Kidney (tissue), 14 donors: ENCODE data around the gene FBXO11. TPM values are rescaled to one million over a fixed set of nuclear protein-coding genes. Genes with fewer than 3 reads are reported as not detected.
A peak's percentile ranks its signal among the peaks of the same experiment; 100 is the strongest.

Experiments used
- DNase-seq, 5 donors: peaks; one replicate each; pipeline ENCODE4 v3.0.0-alpha.2; 2013 to 2020
- FAIRE-seq: peaks from 2 replicates; lab custom pipeline; 2012; peaks lifted over from hg19 to GRCh38; lab: Jason Lieb, UNC
- H3K27ac ChIP-seq, 2 donors: one replicate each; pipeline ENCODE4 v1.7.0; 2013; ENCODE audit warnings: low read depth in 2 of 2, low read length in 2 of 2, inconsistent platforms in 1 of 2
- H3K27me3 ChIP-seq: one replicate; pipeline ENCODE4 v1.7.1; 2013; ENCODE audit warnings: low read length, inconsistent platforms; ENCODE audit not compliant: control insufficient read depth, insufficient read depth
- H3K36me3 ChIP-seq, 3 donors: one replicate each; pipeline versions ENCODE4 v1.7.0 to v1.7.1; 2013; ENCODE audit warnings: low read length in 3 of 3, control low read depth in 1 of 3, inconsistent platforms in 1 of 3; ENCODE audit not compliant: insufficient read depth in 3 of 3, control insufficient read depth in 2 of 3
- H3K4me1 ChIP-seq, 3 donors: one replicate each; pipeline versions ENCODE4 v1.7.0 to v1.7.1; 2013; ENCODE audit warnings: low read length in 3 of 3, inconsistent platforms in 1 of 3, low read depth in 1 of 3; ENCODE audit not compliant: control insufficient read depth in 2 of 3, insufficient read depth in 2 of 3
- H3K4me3 ChIP-seq, 3 donors: one replicate each; pipeline versions ENCODE4 v1.7.0 to v1.8.1; 2013; ENCODE audit warnings: low read length in 3 of 3, control low read depth in 1 of 3, inconsistent platforms in 1 of 3
- H3K9ac ChIP-seq, 3 donors: one replicate each; pipeline versions ENCODE4 v1.7.0 to v1.7.1; 2013; ENCODE audit warnings: low read length in 3 of 3, control low read depth in 1 of 3, inconsistent platforms in 1 of 3
- H3K9me3 ChIP-seq, 3 donors: one replicate each; pipeline versions ENCODE4 v1.7.0 to v1.7.1; 2013; ENCODE audit warnings: low read length in 3 of 3, control low read depth in 1 of 3, inconsistent platforms in 1 of 3; ENCODE audit not compliant: control insufficient read depth in 2 of 3, insufficient read depth in 1 of 3
- intact Hi-C: fragments of 100-400 bp; cut with DNase I; formaldehyde crosslinking; loops from one replicate; pipeline ENCODE4 v1.11.1; 2022
- polyA plus RNA-seq: library from polyadenylated mRNA; stranded (reverse); fragments of 350-450 nt; fragmentation: Illumina TruSeq; extraction: RNeasy Lipid Tissue Mini Kit (QIAGEN cat#74804); gene quantifications from one replicate; pipeline ENCODE4 v1.2.3, GENCODE V29; 2014; ENCODE audit warnings: low read depth, low replicate concordance; ENCODE audit not compliant: insufficient read depth
- total RNA-seq: library from RNA; stranded (reverse); fragmentation: NEBNext Ultra II Directional; extraction: Animal tissue kit (Norgen Biotek cat#: 25700); gene quantifications from one replicate; pipeline ENCODE4 v1.2.1, GENCODE V29; 2021
- TF ChIP-seq, protein P1 (sequence below): IDR thresholded peaks from 3 replicates; pipeline ENCODE4 v1.5.1; 2012; ENCODE audit warnings: mild to moderate bottlenecking, moderate library complexity, borderline replicate concordance; ENCODE audit not compliant: insufficient read depth; ENCODE audit errors: extremely low read depth
- donor health status: control.
- donor health status: control.
- donor health status: control.
- donor health status: control.
- donor health status: control.
- donor health status: DM: yes; HTN: yes; CAD: no.
- donor health status: Normal renal cell carcinoma (clear cell type).

The FBXO11 gene
- total and polyA plus RNA-seq, 2 donors from 2014 or later, result 21.9 to 68.7 TPM

GRCh38 chr2:47772343-47772742 is 134.0 kb downstream of the FBXO11 start:
- TF ChIP-seq, protein P1, sequence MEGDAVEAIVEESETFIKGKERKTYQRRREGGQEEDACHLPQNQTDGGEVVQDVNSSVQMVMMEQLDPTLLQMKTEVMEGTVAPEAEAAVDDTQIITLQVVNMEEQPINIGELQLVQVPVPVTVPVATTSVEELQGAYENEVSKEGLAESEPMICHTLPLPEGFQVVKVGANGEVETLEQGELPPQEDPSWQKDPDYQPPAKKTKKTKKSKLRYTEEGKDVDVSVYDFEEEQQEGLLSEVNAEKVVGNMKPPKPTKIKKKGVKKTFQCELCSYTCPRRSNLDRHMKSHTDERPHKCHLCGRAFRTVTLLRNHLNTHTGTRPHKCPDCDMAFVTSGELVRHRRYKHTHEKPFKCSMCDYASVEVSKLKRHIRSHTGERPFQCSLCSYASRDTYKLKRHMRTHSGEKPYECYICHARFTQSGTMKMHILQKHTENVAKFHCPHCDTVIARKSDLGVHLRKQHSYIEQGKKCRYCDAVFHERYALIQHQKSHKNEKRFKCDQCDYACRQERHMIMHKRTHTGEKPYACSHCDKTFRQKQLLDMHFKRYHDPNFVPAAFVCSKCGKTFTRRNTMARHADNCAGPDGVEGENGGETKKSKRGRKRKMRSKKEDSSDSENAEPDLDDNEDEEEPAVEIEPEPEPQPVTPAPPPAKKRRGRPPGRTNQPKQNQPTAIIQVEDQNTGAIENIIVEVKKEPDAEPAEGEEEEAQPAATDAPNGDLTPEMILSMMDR, result no peak
- DNase-seq (no peak), FAIRE-seq (no peak)
- peaks cover 0 to 2% (median 0%) of the 10 kb centered on the region in 3 donors for H3K4me1 ChIP-seq
- H3K4me3 ChIP-seq, result no peak overlapping the region
- H3K9me3 ChIP-seq, result no peaks in the 10 kb centered on the region
- intact Hi-C loops, result loop anchor here (10.0 kb wide), 1 partner anchor 348 kb away; no protein-coding TSS in a partner anchor
- no peak overlapping the region for H3K9ac ChIP-seq
- no peaks in the 10 kb centered on the region for H3K27me3 ChIP-seq
- H3K36me3 ChIP-seq, result no peaks in the 10 kb centered on the region
- no peak overlapping the region for H3K27ac ChIP-seq

DNA sequence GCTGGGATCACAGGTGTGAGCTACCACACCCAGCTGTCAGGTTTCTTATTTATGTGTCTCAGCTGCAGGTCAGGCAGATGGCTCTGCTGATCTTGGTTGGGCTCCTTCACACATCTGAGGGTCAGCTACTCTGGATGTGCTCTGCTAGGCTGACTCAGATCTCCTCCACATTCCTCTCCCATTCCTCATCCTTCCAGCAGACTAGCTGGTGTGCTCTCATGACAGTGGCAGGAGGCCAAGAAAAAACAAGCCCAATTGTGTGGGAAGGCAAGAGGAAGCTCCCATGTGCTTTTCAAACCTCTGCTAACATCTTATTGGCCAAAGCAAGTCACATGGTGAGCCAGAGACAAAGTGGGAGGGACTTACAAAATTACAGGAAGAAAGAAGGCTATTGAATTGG is 135.1 kb downstream of the FBXO11 start:
- Histone ChIP-seq H3K27me3 (no peaks in the 10 kb centered on the region), H3K36me3 (no peaks in the 10 kb centered on the region), H3K4me3 (no peak overlapping the region), H3K4me1 (peaks cover 0 to 2% (median 0%) of the 10 kb centered on the region in 3 donors), H3K9me3 (no peaks in the 10 kb centered on the region), H3K9ac (no peak overlapping the region), H3K27ac (no peak overlapping the region)
- DNase-seq, result peak in 1 of 5 donors; percentile 37
- no peak for FAIRE-seq
- intact Hi-C loops, result loop anchor here (10.0 kb wide), 1 partner anchor 346 kb away; no protein-coding TSS in a partner anchor
- TF ChIP-seq, protein P1, result no peak

DNA sequence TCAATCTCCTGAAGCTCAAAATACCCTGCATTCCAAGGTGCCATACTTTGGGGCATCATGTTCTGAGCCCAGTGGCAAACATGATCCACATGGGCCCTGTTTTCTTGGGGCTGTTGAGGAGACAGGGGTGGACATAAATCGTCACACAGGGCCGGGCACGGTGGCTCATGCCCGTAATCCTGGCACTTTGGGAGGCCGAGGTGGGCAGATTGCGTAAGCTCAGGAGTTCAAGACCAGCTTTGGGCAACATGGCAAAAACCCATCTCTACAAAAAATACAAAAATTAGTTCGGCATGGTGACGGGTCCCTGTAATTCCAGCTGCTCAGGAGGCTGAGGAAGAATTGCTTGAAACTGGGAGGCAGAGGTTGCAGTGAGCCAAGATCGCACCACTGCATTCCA is 137.0 kb downstream of the FBXO11 start:
- intact Hi-C loops, result loop anchor here (10.0 kb wide), 1 partner anchor 325 kb away; no protein-coding TSS in a partner anchor
- no peaks in the 10 kb centered on the region for H3K36me3 ChIP-seq
- FAIRE-seq, result no peak

More for the DNA sequence above, 137.0 kb downstream of the FBXO11 start:
- Histone ChIP-seq H3K27ac (no peak overlapping the region), H3K9me3 (no peaks in the 10 kb centered on the region), H3K4me1 (peaks cover 0 to 2% (median 0%) of the 10 kb centered on the region in 3 donors), H3K9ac (no peak overlapping the region), H3K27me3 (no peaks in the 10 kb centered on the region), H3K4me3 (no peak overlapping the region)
- no peak for DNase-seq
- TF ChIP-seq, protein P1, result no peak
